Lung (tissue), 12 donors: ENCODE results near the gene JMJD1C. TPM values are rescaled to one million over a fixed set of nuclear protein-coding genes. Genes with fewer than 3 reads are reported as not detected.

Experiments used
- ATAC-seq: fragments of 200-7000 bp; cut with Tn5 transposase; one replicate; pipeline ENCODE4 v1.9.1; 2020; ENCODE audit warnings: moderate number of reproducible peaks; ENCODE audit not compliant: insufficient read depth, low FRiP score
- DNase-seq, 3 donors: peaks; one replicate each; pipeline ENCODE4 v3.0.0-alpha.2; 2013 to 2017
- H3K27ac ChIP-seq, 2 donors: one replicate each; pipeline ENCODE4 v1.5.1; 2013; ENCODE audit warnings: mild to moderate bottlenecking in 2 of 2, moderate library complexity in 2 of 2, control low read depth in 1 of 2, inconsistent platforms in 1 of 2, low read depth in 1 of 2, low read length in 1 of 2
- H3K27me3 ChIP-seq, 3 donors: one replicate each; pipeline ENCODE4 v1.5.1; 2013; ENCODE audit warnings: low read length in 2 of 3; ENCODE audit not compliant: control insufficient read depth in 3 of 3, insufficient read depth in 3 of 3
- H3K36me3 ChIP-seq, 4 donors: one replicate each; pipeline ENCODE4 v1.5.1; 2013; ENCODE audit warnings: low read length in 4 of 4, mild to moderate bottlenecking in 1 of 4, moderate library complexity in 1 of 4; ENCODE audit not compliant: control insufficient read depth in 4 of 4, insufficient read depth in 4 of 4
- H3K4me1 ChIP-seq, 5 donors: one replicate each; pipeline ENCODE4 v1.5.1; 2013; ENCODE audit warnings: low read length in 5 of 5, mild to moderate bottlenecking in 2 of 5, moderate library complexity in 1 of 5; ENCODE audit not compliant: control insufficient read depth in 5 of 5, insufficient read depth in 5 of 5
- H3K4me3 ChIP-seq: one replicate; pipeline ENCODE4 v1.5.1; 2013; ENCODE audit warnings: mild to moderate bottlenecking, control low read depth, moderate library complexity
- H3K9ac ChIP-seq, 2 donors: one replicate each; pipeline ENCODE4 v1.5.1; 2013; ENCODE audit warnings: low read length in 2 of 2, control low read depth in 1 of 2; ENCODE audit not compliant: insufficient read depth in 1 of 2
- H3K9me3 ChIP-seq, 4 donors: one replicate each; pipeline ENCODE4 v1.5.1; 2013; ENCODE audit warnings: low read length in 3 of 4, mild to moderate bottlenecking in 1 of 4, moderate library complexity in 1 of 4; ENCODE audit not compliant: control insufficient read depth in 4 of 4, insufficient read depth in 3 of 4
- WGBS, 2 donors: extraction: QIAGEN DNeasy Blood & Tissue Kit; methylation state at CpG; one replicate each; pipeline ENCODE4 v1.1.7; 2013; 5-methylcytosine and 5-hydroxymethylcytosine counted together
- polyA plus RNA-seq, 2 donors: library from polyadenylated mRNA; stranded (reverse); fragments of 200-250 nt; gene quantifications; one replicate each; pipeline ENCODE4 v1.2.1, GENCODE V29; 2013
- total RNA-seq, 2 donors: library from RNA; depleted of rRNA in 1 of 2; stranded (reverse); fragments of >200 nt in 1 of 2; gene quantifications; one replicate each; pipeline ENCODE4 v1.2.1, GENCODE V29; 2014 to 2021
- TF ChIP-seq, protein P1 (sequence below): IDR thresholded peaks from 2 replicates; pipeline ENCODE4 v1.5.1; 2012; ENCODE audit warnings: mild to moderate bottlenecking; ENCODE audit errors: control extremely low read depth, extremely low read depth
- donor health status: control.
- donor health status: control.
- donor health status: Bipolar disorder and iron deficiency.
- donor health status: healthy.
- donor health status: DM: yes; HTN: yes; CAD: no.

JMJD1C gene
- total and polyA plus RNA-seq, 4 donors, result 30.5 to 233 (median 71.2) TPM

DNA sequence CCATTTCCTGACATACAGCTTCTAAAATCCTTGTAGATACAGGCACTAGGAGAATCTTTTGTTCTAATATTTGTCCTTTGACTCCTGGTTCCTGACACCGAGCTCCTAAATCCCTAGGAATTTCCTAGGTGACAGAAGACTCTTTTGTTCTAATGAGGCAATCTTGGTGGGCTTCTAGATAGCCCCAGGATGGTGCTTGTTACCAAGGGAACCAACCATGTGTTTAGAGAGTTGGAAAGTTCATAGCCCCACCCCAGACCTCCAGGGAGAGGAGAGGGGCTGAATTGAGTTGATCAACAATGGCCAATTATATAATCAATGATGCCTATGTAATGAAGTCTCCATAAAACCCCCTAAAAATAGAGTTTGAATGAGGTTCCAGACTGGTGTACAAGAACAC lies 145.1 kb downstream of the JMJD1C start:
- Histone ChIP-seq H3K4me3 (no peak overlapping the region), H3K27me3 (no peaks in the 10 kb centered on the region), H3K27ac (no peak overlapping the region), H3K4me1 (peaks cover 0 to 4% (median 0%) of the 10 kb centered on the region in 5 donors), H3K9me3 (no peaks in the 10 kb centered on the region), H3K9ac (no peak overlapping the region), H3K36me3 (peaks cover 0 to 1% (median 0%) of the 10 kb centered on the region in 4 donors)
- TF ChIP-seq, protein P1, sequence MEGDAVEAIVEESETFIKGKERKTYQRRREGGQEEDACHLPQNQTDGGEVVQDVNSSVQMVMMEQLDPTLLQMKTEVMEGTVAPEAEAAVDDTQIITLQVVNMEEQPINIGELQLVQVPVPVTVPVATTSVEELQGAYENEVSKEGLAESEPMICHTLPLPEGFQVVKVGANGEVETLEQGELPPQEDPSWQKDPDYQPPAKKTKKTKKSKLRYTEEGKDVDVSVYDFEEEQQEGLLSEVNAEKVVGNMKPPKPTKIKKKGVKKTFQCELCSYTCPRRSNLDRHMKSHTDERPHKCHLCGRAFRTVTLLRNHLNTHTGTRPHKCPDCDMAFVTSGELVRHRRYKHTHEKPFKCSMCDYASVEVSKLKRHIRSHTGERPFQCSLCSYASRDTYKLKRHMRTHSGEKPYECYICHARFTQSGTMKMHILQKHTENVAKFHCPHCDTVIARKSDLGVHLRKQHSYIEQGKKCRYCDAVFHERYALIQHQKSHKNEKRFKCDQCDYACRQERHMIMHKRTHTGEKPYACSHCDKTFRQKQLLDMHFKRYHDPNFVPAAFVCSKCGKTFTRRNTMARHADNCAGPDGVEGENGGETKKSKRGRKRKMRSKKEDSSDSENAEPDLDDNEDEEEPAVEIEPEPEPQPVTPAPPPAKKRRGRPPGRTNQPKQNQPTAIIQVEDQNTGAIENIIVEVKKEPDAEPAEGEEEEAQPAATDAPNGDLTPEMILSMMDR, result no peak
- 79 to 95% methylated on average over 1 of the region's 1 CpG for WGBS, 2 donors
- no peak for DNase-seq
- no peak for ATAC-seq

DNA sequence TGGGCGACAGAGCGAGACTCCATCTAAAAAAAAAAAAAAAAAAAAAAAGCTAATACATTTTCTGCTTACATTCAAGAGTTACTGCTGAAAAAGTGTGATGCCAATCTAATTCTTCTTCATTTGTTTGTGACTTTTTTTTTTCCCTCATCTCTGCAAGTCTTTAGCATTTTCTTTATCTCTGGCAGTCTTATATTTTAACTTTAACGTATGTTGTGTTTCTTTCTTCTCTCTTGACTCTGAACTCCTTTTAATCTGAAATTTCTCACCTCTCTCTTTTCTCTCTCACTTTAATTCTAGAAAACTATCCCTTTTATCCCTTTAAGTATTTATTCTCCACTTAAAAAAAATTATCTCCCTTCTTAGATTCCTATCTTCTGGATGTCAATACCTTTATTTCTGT lies 146.5 kb downstream of the JMJD1C start:
- Histone ChIP-seq H3K27ac (no peak overlapping the region), H3K9ac (no peak overlapping the region), H3K36me3 (peaks cover 0 to 2% (median 0%) of the 10 kb centered on the region in 4 donors), H3K9me3 (no peaks in the 10 kb centered on the region), H3K27me3 (no peaks in the 10 kb centered on the region), H3K4me3 (no peak overlapping the region), H3K4me1 (peaks cover 0 to 4% (median 0%) of the 10 kb centered on the region in 5 donors)
- ATAC-seq (no peak), DNase-seq (no peak)
- 96 to 100% methylated on average over 3 of the region's 3 CpGs for WGBS, 2 donors
- TF ChIP-seq, protein P1, result no peak

DNA sequence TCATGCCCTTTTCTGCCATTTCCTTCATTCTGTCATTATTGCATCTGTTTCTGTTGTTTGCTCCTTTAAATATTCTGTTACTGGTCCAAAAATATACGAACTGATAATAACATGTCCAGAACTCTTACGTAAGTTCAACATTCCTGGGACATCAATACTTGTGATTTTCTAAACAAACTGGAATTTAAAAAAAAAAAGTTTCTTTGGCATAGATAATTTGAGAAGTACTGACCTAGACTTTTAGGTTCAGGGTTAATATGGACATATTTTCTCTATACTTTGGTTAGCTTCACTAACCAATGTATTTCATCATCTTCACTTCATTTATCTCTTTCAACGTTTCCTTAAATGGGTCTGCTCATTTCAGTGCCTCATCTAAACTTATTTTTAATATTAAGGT lies 147.3 kb downstream of the JMJD1C start:
- DNase-seq (peak in 2 of 3 donors; percentile 32 to 46), ATAC-seq (no peak)
- Histone ChIP-seq H3K27ac (no peak overlapping the region), H3K4me3 (no peak overlapping the region), H3K4me1 (peaks cover 0 to 4% (median 0%) of the 10 kb centered on the region in 5 donors), H3K9ac (no peak overlapping the region), H3K36me3 (peaks cover 0 to 2% (median 0%) of the 10 kb centered on the region in 4 donors), H3K27me3 (no peaks in the 10 kb centered on the region), H3K9me3 (no peaks in the 10 kb centered on the region)
- 71% methylated on average over 3 of the region's 3 CpGs for WGBS, 2 donors
- TF ChIP-seq, protein P1, result no peak

DNA sequence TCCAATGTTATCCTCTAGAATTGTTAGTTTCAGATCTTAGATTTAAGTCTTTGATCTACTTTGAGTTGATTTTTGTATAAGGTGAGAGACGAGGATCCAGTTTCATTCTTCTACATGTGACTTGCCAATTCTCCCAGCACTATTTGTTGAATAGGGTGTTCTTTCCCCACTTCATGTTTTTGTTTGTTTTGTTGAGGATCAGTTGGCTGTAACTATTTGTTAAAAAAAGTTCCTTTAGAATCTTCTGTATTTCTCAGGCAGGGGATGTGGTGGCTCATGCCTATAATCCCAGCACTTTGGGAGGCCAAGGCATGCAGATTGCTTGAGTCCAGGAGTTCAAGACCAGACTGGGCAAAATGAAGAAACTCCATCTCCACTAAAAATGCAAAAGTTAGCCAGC lies 151.8 kb downstream of the JMJD1C start:
- H3K4me1 ChIP-seq, result no peaks in the 10 kb centered on the region
- no peak overlapping the region for H3K27ac ChIP-seq
- WGBS, 2 donors, result 69 to 77% methylated on average over 1 of the region's 1 CpG
- no peak for DNase-seq
- no peaks in the 10 kb centered on the region for H3K27me3 ChIP-seq
- TF ChIP-seq, protein P1, result no peak
- no peak overlapping the region for H3K9ac ChIP-seq
- H3K9me3 ChIP-seq, result no peaks in the 10 kb centered on the region
- ATAC-seq, result no peak
- peaks cover 0 to 2% (median 0%) of the 10 kb centered on the region in 4 donors for H3K36me3 ChIP-seq
- no peak overlapping the region for H3K4me3 ChIP-seq
